ENCODE data around the gene GAL3ST3. TPM values are rescaled to one million over a fixed set of nuclear protein-coding genes. Genes with fewer than 3 reads are reported as not detected.

The GAL3ST3 gene
- total RNA-seq, 1 donor from 2014 or later, result not detected

DNA sequence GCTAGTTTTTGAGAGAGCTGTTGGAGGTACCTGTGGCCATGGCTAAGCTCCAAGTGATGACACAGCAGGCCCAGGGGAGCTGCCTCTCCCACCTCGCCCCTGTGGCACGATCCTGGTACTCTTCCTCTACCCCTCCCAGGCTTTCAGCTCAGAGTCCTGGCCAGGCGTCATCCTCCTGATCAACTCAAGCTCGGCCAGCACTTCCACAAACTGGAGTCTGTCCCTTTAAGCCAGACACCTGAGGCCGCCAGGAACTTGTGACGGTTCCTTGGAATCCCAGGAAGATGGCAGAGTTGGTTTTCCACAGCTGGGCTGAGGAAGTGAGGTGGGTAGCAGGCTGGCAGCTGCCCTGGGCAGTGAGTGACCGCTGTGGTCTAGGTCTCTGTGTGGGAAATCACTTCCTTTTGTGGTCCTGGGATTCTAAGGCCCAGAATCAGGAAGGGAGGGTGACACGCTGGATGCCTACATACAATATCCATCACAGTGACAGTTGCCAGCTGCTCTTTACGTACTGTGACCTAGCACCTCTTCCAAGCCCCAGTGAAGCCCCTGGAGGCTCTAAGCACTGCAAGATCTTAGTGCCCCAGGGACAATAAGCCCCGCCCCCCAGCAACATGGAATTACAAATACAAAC is 40.4 kb downstream of the GAL3ST3 start:
- Histone ChIP-seq H3K4me3 (no peak overlapping the region), H3K4me1 (peaks cover 18% of the 10 kb centered on the region), H3K27ac (no peak overlapping the region), H3K36me3 (peaks cover 16% of the 10 kb centered on the region), H3K27me3 (ENCODE audit: low read depth) (peaks cover 18% of the 10 kb centered on the region), H3K9me3 (no peaks in the 10 kb centered on the region)
- DNase-seq, result no peak
- ATAC-seq, result no peak
- TF ChIP-seq, protein P1, sequence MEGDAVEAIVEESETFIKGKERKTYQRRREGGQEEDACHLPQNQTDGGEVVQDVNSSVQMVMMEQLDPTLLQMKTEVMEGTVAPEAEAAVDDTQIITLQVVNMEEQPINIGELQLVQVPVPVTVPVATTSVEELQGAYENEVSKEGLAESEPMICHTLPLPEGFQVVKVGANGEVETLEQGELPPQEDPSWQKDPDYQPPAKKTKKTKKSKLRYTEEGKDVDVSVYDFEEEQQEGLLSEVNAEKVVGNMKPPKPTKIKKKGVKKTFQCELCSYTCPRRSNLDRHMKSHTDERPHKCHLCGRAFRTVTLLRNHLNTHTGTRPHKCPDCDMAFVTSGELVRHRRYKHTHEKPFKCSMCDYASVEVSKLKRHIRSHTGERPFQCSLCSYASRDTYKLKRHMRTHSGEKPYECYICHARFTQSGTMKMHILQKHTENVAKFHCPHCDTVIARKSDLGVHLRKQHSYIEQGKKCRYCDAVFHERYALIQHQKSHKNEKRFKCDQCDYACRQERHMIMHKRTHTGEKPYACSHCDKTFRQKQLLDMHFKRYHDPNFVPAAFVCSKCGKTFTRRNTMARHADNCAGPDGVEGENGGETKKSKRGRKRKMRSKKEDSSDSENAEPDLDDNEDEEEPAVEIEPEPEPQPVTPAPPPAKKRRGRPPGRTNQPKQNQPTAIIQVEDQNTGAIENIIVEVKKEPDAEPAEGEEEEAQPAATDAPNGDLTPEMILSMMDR (IDR thresholded peaks at IDR 0.05), result no peak
- intact Hi-C loops (cut with DNase I), result no loop called here

DNA sequence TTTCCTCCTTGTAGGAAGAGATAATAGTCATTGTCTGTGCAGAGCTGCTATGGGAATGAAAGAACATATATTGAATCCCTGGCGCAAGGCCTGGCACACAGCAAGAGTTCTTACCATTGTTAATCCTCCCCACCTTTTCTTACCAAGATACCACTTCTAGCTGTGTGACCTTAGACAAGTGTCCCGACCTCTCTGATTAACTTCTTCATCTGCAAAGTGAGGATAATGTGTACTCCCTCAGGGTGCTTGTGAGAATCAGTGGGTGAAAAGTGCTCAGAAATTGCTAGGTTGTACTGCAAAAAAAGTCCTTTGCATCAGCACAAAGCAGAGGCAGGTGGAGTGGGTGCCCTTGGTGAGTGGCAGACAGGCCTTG is 40.9 kb downstream of the GAL3ST3 start:
- Histone ChIP-seq H3K27ac (no peak overlapping the region), H3K9me3 (no peaks in the 10 kb centered on the region), H3K4me3 (no peak overlapping the region), H3K36me3 (peaks cover 16% of the 10 kb centered on the region), H3K4me1 (peaks cover 19% of the 10 kb centered on the region), H3K27me3 (ENCODE audit: low read depth) (peaks cover 15% of the 10 kb centered on the region)
- TF ChIP-seq, protein P1 (IDR thresholded peaks at IDR 0.05), result no peak
- intact Hi-C loops (cut with DNase I), result no loop called here
- DNase-seq (no peak), ATAC-seq (no peak)

DNA sequence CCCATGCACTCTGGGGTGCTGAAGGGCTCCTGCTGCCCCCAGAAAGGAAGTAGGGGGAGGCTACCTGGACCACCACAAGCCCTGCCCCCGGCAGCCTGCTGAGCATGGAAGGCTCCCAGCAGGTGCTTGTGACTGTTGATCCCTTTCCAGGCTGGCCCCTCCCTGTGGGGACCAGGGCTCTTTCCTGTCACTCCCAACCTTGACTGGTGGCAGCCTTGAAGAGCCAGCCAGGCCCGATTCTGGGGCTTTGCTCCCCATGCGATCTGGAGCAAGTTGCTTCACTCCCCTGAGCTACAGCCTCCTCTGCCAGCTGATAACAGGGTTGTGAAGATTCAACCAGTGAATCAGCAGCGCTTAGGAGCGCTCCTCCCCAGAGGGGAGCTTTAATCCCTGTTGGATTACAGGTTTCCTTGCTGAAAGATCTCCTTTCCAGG is 41.7 kb downstream of the GAL3ST3 start:
- intact Hi-C loops (cut with DNase I), result no loop called here
- peaks cover 11% of the 10 kb centered on the region for H3K27me3 ChIP-seq (ENCODE audit: low read depth)
- H3K4me3 ChIP-seq, result no peak overlapping the region
- peaks cover 16% of the 10 kb centered on the region for H3K36me3 ChIP-seq
- DNase-seq, result no peak
- ATAC-seq, result no peak
- H3K4me1 ChIP-seq, result peaks cover 16% of the 10 kb centered on the region
- H3K27ac ChIP-seq, result no peak overlapping the region
- TF ChIP-seq, protein P1 (IDR thresholded peaks at IDR 0.05), result no peak
- H3K9me3 ChIP-seq, result no peaks in the 10 kb centered on the region

DNA sequence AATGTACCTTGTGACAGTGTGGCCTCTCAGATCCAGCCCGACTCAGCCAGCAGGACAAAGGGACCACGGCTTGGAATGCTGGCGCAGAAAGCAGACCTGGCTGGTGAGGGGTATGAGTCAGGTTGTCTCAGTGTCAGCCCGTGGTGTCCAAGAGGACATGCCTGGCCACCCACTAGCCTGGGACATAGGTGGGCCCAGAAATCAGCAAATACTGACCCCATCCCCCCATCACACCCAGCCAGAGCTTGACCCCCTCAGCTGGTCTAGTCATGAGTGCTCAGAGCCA is 42.1 kb downstream of the GAL3ST3 start:
- Histone ChIP-seq H3K27me3 (ENCODE audit: low read depth) (peaks cover 7% of the 10 kb centered on the region), H3K4me3 (no peak overlapping the region), H3K4me1 (peaks cover 12% of the 10 kb centered on the region), H3K9me3 (no peaks in the 10 kb centered on the region), H3K36me3 (peaks cover 16% of the 10 kb centered on the region), H3K27ac (no peak overlapping the region)
- ATAC-seq (no peak), DNase-seq (no peak)
- intact Hi-C loops (cut with DNase I), result no loop called here
- TF ChIP-seq, protein P1 (IDR thresholded peaks at IDR 0.05), result no peak

DNA sequence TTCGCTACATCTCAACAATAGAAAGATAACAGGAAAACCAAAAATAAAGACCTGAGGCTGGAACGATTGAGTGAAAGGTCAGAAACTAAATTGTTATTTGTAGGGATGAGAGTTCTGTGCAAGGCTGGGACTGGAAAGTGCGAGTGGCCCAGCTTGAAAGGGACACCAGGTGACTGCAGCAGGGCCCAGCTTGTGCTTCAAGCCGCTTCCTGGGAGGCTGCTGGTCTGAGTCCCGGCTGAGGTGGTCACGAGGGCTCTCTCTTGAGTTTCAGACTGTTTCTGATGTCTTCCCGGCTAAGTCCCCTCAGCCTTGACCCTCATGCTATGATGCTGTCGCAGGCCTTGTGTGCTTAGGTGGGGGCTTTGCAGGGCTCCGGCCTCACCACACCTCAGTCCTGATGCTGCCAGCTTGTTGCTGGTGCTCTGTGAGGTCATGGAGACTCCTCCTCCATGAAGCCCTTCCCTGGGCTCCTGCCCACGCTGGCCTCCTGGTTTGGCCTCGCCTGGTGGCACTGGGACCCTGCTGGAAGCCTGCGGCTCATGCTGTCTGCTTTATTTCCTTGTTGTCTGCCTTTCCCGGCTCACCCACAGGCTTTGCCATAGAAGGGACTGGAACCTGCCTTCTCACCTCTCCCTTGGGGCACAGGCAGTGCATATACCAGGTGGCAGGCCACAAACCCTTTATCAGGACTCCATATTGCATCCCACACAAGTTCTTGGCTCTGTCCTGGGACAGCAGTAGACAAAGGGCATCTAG is 42.6 kb downstream of the GAL3ST3 start:
- H3K9me3 ChIP-seq, result no peaks in the 10 kb centered on the region
- no peak overlapping the region for H3K4me3 ChIP-seq
- H3K27ac ChIP-seq, result no peak overlapping the region
- DNase-seq (no peak), ATAC-seq (no peak)
- peaks cover 16% of the 10 kb centered on the region for H3K36me3 ChIP-seq
- TF ChIP-seq, protein P1 (IDR thresholded peaks at IDR 0.05), result no peak
- peaks cover 10% of the 10 kb centered on the region for H3K4me1 ChIP-seq
- peaks cover 1% of the 10 kb centered on the region for H3K27me3 ChIP-seq (ENCODE audit: low read depth)
- intact Hi-C loops (cut with DNase I), result no loop called here

Data from lower lobe of right lung (tissue), 2 donors.